Measurements from ENCODE around the gene OR7A5.
"Not testable (repeated sequence)": the region's sequence is repeated elsewhere in the genome, so short reads cannot be mapped to it uniquely, and the experiment has no call there.

- TF ChIP-seq CTCF (IDR thresholded peaks at IDR 0.05); REST (IDR thresholded peaks at IDR 0.05); SREBF2 (IDR thresholded peaks at IDR 0.05); CEBPB (IDR thresholded peaks at IDR 0.05); RAD21 (conservative IDR thresholded peaks at IDR 0.05 in 1 of 2, IDR thresholded peaks at IDR 0.05 in 1 of 2); BHLHE40 (IDR thresholded peaks at IDR 0.05; ENCODE audit: low read depth, low read length); MAX (IDR thresholded peaks at IDR 0.05); JUNB (IDR thresholded peaks at IDR 0.05); RFX5 (IDR thresholded peaks at IDR 0.05); POLR2A (IDR thresholded peaks at IDR 0.05; ENCODE audit: low read length); POLR2AphosphoS2 (conservative IDR thresholded peaks at IDR 0.05; ENCODE audit: low read length): not testable (repeated sequence)
Observed at GRCh38 chr19:14792250-14792649, 42.7 kb downstream of the OR7A5 start.

All from A549 (cell line).